Medulla oblongata (tissue), 1 donor: ENCODE results near the gene ARPC5.

ENCODE experiments used
- DNase-seq: peaks from one replicate; pipeline ENCODE4 v3.0.0-alpha.2; 2015; ENCODE audit errors: extremely low spot score

ARPC5 gene

GRCh38 chr1:183586455-183586854 lies 49.1 kb downstream of the ARPC5 start:
- DNase-seq = no peak

- DNase-seq = no peak
Measured at GRCh38 chr1:183585038-183585437, 50.5 kb downstream of the ARPC5 start.

DNA sequence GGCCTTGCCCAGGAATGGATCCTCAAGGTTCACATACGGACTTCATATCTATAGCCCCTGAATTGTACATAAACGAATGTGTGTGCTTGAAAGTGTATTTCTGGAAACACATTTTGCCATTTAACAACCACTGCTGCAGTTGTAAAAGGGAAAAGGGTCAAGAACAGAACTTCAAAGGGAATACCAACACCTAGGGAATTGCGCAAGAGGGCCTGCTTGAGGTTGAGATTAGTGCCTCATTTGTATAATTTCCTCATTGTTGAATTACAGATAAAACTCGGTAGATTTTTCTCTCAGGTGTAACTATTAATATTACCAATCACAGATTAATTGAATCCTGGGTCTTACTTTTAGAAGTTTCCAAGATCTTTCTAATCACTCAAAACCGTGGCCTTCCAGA lies 51.4 kb downstream of the ARPC5 start:
- DNase-seq = no peak

GRCh38 chr1:183583466-183583865 lies 52.1 kb downstream of the ARPC5 start:
- no peak for DNase-seq

DNA sequence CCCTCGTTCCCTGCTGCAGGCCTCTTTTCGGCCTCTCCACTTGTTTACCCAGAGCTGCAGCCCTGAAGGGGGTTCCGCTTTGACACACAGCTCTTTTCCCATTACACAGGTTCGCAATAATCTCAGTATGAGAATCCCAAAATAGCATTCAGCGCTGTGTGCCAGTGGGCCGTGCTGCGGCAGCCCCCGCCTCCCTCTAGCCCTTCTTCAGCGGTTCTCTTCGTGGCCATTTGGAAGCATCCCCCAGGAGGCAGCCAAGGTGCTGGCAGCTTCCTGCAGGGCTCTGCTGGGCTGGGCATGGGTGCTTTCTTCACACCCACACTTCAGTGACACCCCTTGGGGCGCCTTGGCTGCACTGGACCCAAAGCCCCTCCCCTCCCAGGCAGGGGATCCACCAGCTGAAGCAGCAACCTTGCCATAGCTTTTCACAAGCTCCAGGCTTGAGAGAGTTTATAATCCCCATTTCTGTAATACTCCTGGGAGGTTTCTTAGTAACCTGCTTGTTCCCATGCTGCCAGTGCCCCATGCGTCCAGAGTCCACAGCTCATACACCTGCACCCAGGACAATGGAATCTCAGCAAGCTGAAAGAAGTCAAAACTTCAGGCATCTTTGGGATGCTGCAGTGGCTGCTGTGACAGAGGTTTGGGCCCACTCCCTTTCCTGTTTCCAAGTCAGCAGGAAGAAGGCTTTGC lies 53.4 kb downstream of the ARPC5 start:
- DNase-seq = no peak

- no peak for DNase-seq
Measured at GRCh38 chr1:183580281-183580682, 55.3 kb downstream of the ARPC5 start.

DNA sequence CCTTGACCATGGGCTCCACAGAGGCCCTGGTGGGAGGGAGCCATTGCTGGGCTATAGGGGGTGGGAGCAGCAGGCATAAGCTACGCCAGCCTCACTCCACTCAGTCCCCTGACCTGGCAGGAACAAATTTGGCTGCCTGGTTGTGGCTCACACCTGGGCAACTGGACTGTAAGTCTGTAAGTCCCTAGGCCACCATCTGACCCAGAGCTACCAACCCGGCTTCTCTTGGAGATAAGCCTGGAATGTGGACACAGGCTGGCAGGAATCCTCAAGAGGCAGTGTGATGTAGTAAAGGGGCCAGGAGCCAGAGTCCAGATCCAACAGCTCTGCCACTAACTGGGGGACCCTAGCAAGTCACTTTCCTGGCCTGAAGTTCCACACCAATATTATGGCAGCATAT lies 56.7 kb downstream of the ARPC5 start:
- DNase-seq = no peak

DNA sequence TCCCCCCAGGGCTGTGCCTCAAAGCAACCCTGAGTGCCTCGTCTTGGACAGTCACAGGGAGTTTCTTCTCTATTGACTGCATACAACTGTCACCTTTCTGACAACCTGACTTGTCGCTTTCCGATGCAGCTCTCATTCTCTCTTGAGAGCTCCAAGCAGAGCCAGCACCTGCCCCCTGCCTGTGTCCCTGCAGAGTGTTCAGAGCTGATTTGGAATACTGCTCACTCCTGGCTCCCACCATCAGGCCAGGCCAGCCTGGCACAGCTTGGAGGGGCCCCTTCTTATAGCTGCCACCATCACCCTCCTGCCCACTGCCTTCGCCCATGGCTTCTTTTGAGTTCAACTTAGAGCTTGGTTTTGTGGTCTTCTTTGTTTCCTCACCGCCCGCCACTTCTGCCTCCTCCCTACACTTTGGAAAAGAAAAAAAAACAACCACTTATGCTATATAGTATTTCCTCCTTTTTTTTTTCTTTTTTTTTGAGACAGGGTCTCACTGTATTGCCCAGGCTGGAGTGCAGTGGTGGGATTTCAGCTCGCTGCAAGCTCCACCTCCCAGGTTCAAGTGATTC lies 57.6 kb downstream of the ARPC5 start:
- DNase-seq = no peak

GRCh38 chr1:183576537-183576936 lies 59.0 kb downstream of the ARPC5 start:
- DNase-seq = no peak

DNA sequence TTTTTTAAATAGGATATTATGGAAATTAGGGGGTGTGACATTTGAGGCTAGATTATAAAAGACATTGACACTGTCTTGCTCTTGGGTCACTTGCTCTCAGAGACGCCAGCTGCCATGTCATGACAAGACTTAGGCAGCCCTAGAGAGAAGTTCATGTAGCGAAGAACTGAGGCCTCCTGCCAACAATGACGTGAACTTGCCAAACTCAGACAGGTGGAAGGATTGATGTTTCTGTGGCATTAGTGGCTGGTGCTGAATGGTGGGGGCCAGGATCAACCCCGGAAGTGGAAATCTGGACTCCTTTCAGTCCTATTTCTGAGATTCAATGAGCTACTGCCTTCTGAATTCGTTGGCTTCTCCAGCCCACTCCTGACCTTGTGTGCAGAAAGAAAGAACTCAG lies 60.0 kb downstream of the ARPC5 start:
- no peak for DNase-seq

GRCh38 chr1:183572721-183573120 lies 62.9 kb downstream of the ARPC5 start:
- DNase-seq = no peak

DNA sequence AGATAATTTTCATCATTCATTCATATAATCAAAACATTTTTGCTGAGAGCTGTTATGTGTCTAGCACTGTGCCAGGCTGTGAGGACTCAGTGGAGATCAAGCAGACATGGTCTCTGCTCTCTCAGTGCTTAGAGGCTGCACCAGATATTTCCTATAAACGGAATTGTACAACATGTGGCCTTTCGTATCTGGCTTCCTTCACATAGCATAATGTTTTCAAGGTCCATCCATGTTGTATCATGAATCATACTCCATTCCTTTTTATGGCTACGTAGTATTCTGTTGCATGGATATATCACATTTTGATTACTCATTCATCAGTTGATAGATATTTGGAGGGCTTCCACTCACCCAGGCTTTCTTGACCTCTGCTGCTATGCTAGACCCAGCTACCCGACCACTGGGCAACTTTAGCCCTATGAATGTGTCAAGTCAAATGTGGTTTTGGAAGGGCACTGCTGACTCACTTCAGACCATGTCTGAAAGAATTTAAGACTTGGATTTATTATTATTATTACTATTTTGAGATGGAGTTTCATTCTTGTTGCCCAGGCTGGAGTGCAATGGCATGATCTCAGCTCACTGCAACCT lies 63.8 kb downstream of the ARPC5 start:
- no peak for DNase-seq
